HCT116 (cell line): Measurements from ENCODE around the gene HDHD3. TPM values are rescaled to one million over a fixed set of nuclear protein-coding genes. Genes with fewer than 3 reads are reported as not detected.

Experiments
- ATAC-seq: fragments of 200-7000 bp; cut with Tn5 transposase; 2 replicates; pipeline ENCODE4 v1.9.1; 2020; ENCODE audit warnings: mild to moderate bottlenecking, moderate library complexity
- BruUV-seq: library from RNA; stranded (reverse); fragments of 400-500 nt; replicated peaks from 2 replicates; lab custom pipeline; 2021; lab: Mats Ljungman, UMichigan
- CTCF ChIA-PET: fragments of 300-600 bp; sonication (Branson Sonifier 250); formaldehyde crosslinking; loops from one replicate; lab custom pipeline; 2021; ENCODE audit warnings: antibody characterized with exemption; lab: Charles Lee
- POLR2A ChIA-PET: fragments of 300-600, 350-600 bp; sonication (Branson Sonifier 250); formaldehyde crosslinking; loops from one replicate; lab custom pipeline; 2021; ENCODE audit warnings: antibody characterized with exemption; lab: Charles Lee
- RAD21 ChIA-PET, 2 experiments: fragments of 300-600 bp; sonication (Branson Sonifier 250); formaldehyde crosslinking; loops; one replicate each; lab custom pipeline; 2023; ENCODE audit warnings: low total read pairs in 2 of 2; ENCODE audit not compliant: uncharacterized antibody in 2 of 2, unreplicated experiment in 2 of 2, low non-redundant PET in 1 of 2; lab: Charles Lee
- DNase-seq: peaks from one replicate; pipeline ENCODE4 v3.0.0-alpha.2; 2010; ENCODE audit warnings: low read depth, low spot score
- H2AFZ ChIP-seq: fragments of 200-600 bp; shearing (Covaris generic), sonication (generic); 2 replicates; pipeline ENCODE4 v1.6.1; 2017; ENCODE audit warnings: low read depth, mixed run types, mixed read lengths, antibody characterized with exemption, low read length; ENCODE audit not compliant: poor library complexity, severe bottlenecking
- H3K27ac ChIP-seq: 2 replicates; pipeline ENCODE4 v1.5.1; 2012; ENCODE audit warnings: low read depth, low read length
- H3K27me3 ChIP-seq: fragments of 200-600 bp; sonication (generic); 2 replicates; pipeline ENCODE4 v1.6.1; 2016; ENCODE audit warnings: mixed run types, low read length, mixed read lengths; ENCODE audit not compliant: insufficient read depth
- H3K36me3 ChIP-seq, 2 experiments: fragments of 200-500 bp in 1 of 2; fragments of 200-600 bp in 1 of 2; sonication (Bioruptor generic) in 1 of 2; sonication (generic) in 1 of 2; 2 replicates each; pipeline versions ENCODE4 v1.5.1 to v1.6.1; 2014 to 2016; ENCODE audit warnings: low read length in 2 of 2, inconsistent platforms in 1 of 2, mixed read lengths in 1 of 2, mixed run types in 1 of 2; ENCODE audit not compliant: insufficient read depth in 2 of 2, control insufficient read depth in 1 of 2
- H3K4me1 ChIP-seq, 2 experiments: fragments of 200-600 bp in 1 of 2; sonication (generic) in 1 of 2; 2 replicates each; pipeline versions ENCODE4 v1.5.1 to v1.6.1; 2012 to 2017; ENCODE audit warnings: low read length in 2 of 2, inconsistent platforms in 1 of 2, mild to moderate bottlenecking in 1 of 2, mixed read lengths in 1 of 2, mixed run types in 1 of 2, moderate library complexity in 1 of 2; ENCODE audit not compliant: insufficient read depth in 2 of 2, control insufficient read depth in 1 of 2
- H3K4me2 ChIP-seq: fragments of 200-600 bp; sonication (generic); 2 replicates; pipeline ENCODE4 v1.6.1; 2017; ENCODE audit warnings: mixed run types, low read length, mixed read lengths
- H3K4me3 ChIP-seq, 2 experiments: fragments of 200-600 bp in 1 of 2; sonication (generic) in 1 of 2; replicated peaks in 1 of 2; 2 replicates each; pipeline ENCODE4 v1.5.1; 2011 to 2016; ENCODE audit warnings: low read length in 2 of 2, control low read depth in 1 of 2, low read depth in 1 of 2, mild to moderate bottlenecking in 1 of 2, mixed read lengths in 1 of 2, mixed run types in 1 of 2
- H3K79me2 ChIP-seq: fragments of 200-600 bp; sonication (generic); 2 replicates; pipeline ENCODE4 v1.6.1; 2017; ENCODE audit warnings: mild to moderate bottlenecking, mixed run types, low read length, moderate library complexity, mixed read lengths; ENCODE audit not compliant: insufficient read depth
- H3K9ac ChIP-seq: fragments of 200-600 bp; sonication (generic); 2 replicates; pipeline ENCODE4 v1.6.1; 2016; ENCODE audit warnings: low read length, mixed read lengths
- H3K9me2 ChIP-seq: fragments of 200-600 bp; sonication (generic), shearing (Covaris generic); 2 replicates; pipeline ENCODE4 v1.6.1; 2017; ENCODE audit warnings: mixed run types, mild to moderate bottlenecking, moderate library complexity; ENCODE audit not compliant: insufficient read depth
- H3K9me3 ChIP-seq, 2 experiments: fragments of 200-500 bp in 1 of 2; fragments of 200-600 bp in 1 of 2; sonication (Bioruptor generic) in 1 of 2; sonication (generic) in 1 of 2; 2 replicates each; pipeline ENCODE4 v1.6.1; 2014 to 2017; ENCODE audit warnings: low read length in 2 of 2, mixed read lengths in 2 of 2, inconsistent platforms in 1 of 2, low read depth in 1 of 2, mild to moderate bottlenecking in 1 of 2, mixed run types in 1 of 2, moderate library complexity in 1 of 2; ENCODE audit not compliant: control insufficient read depth in 1 of 2, insufficient read depth in 1 of 2
- H4K20me1 ChIP-seq: fragments of 200-600 bp; sonication (generic), shearing (Covaris generic); 2 replicates; pipeline ENCODE4 v1.6.1; 2017; ENCODE audit warnings: mixed run types, mild to moderate bottlenecking, moderate library complexity; ENCODE audit not compliant: insufficient read depth
- EGR1 ChIP-seq: IDR thresholded peaks from 2 replicates; pipeline ENCODE4 v1.6.1; 2012; ENCODE audit warnings: low read depth
- EZH2 ChIP-seq: fragments of 200-600 bp; sonication (generic); IDR thresholded peaks from 2 replicates; pipeline ENCODE4 v1.6.1; 2017; ENCODE audit warnings: antibody characterized with exemption, mixed run types
- SIN3A ChIP-seq: IDR thresholded peaks from 2 replicates; pipeline ENCODE4 v1.6.1; 2012; ENCODE audit warnings: low read depth
- intact Hi-C: fragments of 100-400 bp; cut with micrococcal nuclease; formaldehyde crosslinking; loops from 2 replicates; pipeline ENCODE4 v1.10.0; 2022
- total RNA-seq: library from RNA; stranded (reverse); gene quantifications from one replicate; pipeline ENCODE4 v1.2.1, GENCODE V29; 2021; ENCODE audit not compliant: unreplicated experiment
- TF ChIP-seq, protein P1 (sequence below), 3 experiments: fragments of 200-600 bp in 1 of 3; sonication (generic) in 1 of 3; IDR thresholded peaks in 2 of 3; conservative IDR thresholded peaks in 1 of 3; 2 replicates each; pipeline ENCODE4 v1.5.1; 2012 to 2017; ENCODE audit warnings: low read depth in 2 of 3, low read length in 2 of 3, antibody characterized with exemption in 1 of 3, borderline replicate concordance in 1 of 3, control low read depth in 1 of 3, mild to moderate bottlenecking in 1 of 3, mixed read lengths in 1 of 3, mixed run types in 1 of 3, moderate library complexity in 1 of 3; ENCODE audit not compliant: insufficient read depth in 1 of 3
- TF ChIP-seq, protein P2 (sequence below): IDR thresholded peaks from 2 replicates; pipeline ENCODE4 v1.6.1; 2011; ENCODE audit warnings: mild to moderate bottlenecking, low read length, moderate library complexity; ENCODE audit not compliant: insufficient replicate concordance; ENCODE audit errors: extremely low read depth

HDHD3 gene
- total RNA-seq, 1 experiment from 2014 or later, result 21.8 TPM

DNA sequence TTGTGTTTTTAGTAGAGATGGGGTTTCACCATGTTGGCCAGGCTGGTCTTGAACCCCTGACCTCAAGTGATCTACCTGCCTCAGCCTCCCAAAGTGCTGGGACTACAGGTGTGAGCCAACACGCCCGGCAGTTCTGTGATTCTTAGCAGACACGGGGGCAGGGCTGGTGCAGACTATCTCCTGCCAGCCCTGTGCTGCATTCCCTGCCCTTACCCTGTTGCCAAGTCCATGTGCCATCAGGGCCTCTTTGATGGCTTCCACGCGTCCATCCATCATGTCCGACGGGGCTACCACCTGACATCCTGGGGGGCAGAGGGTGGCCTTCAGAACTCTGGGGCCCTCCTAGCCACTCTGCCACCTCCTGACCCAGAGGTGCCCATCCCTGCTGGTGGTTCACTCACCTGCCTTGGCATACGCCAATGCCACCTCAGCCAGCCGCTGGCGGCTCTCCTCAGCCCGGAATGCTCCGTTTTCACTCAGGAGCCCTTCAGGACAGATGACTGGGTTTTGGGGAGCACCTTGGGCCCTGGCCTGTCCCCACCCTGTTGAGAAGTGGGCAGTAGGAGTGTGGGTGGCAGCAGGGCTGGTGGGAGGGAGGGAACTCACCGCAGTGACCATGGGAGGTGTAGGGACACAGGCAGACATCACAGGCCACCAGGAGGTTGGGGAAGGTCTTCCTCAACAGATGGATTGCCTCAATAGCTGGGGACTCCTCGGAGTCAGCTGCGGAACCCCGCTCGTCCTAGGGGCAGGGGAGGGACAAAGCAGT lies 13.6 kb upstream of the HDHD3 start:
- no peak overlapping the region for H3K4me2 ChIP-seq
- no peak overlapping the region for H3K9ac ChIP-seq
- H3K4me1 ChIP-seq, result no peaks in the 10 kb centered on the region
- no peak for ATAC-seq
- no peak overlapping the region for H3K4me3 ChIP-seq
- no TSS peak for BruUV-seq
- H3K27me3 ChIP-seq, result no peaks in the 10 kb centered on the region
- CTCF ChIA-PET, result no interaction called here
- H3K36me3 ChIP-seq, result peaks cover 0 to 3% of the 10 kb centered on the region in 2 experiments; a peak in 1 of 4 replicates
- no peaks in the 10 kb centered on the region for H3K9me2 ChIP-seq
- no peak overlapping the region for H3K27ac ChIP-seq
- no peak overlapping the region for H2AFZ ChIP-seq
- intact Hi-C loops, result no loop called here
- RAD21 ChIA-PET, result no interaction called here
- H3K79me2 ChIP-seq, result no peaks in the 10 kb centered on the region
- TF ChIP-seq EGR1 (no peak), SIN3A (no peak), EZH2 (no peak)
- TF ChIP-seq, protein P1, sequence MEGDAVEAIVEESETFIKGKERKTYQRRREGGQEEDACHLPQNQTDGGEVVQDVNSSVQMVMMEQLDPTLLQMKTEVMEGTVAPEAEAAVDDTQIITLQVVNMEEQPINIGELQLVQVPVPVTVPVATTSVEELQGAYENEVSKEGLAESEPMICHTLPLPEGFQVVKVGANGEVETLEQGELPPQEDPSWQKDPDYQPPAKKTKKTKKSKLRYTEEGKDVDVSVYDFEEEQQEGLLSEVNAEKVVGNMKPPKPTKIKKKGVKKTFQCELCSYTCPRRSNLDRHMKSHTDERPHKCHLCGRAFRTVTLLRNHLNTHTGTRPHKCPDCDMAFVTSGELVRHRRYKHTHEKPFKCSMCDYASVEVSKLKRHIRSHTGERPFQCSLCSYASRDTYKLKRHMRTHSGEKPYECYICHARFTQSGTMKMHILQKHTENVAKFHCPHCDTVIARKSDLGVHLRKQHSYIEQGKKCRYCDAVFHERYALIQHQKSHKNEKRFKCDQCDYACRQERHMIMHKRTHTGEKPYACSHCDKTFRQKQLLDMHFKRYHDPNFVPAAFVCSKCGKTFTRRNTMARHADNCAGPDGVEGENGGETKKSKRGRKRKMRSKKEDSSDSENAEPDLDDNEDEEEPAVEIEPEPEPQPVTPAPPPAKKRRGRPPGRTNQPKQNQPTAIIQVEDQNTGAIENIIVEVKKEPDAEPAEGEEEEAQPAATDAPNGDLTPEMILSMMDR (IDR thresholded peaks at IDR 0.05 in 2 of 3, conservative IDR thresholded peaks at IDR 0.05 in 1 of 3; ENCODE audit: borderline replicate concordance in 1 of 3, insufficient read depth in 1 of 3, low read depth in 2 of 3, low read length in 2 of 3), result no peak
- TF ChIP-seq, protein P2, sequence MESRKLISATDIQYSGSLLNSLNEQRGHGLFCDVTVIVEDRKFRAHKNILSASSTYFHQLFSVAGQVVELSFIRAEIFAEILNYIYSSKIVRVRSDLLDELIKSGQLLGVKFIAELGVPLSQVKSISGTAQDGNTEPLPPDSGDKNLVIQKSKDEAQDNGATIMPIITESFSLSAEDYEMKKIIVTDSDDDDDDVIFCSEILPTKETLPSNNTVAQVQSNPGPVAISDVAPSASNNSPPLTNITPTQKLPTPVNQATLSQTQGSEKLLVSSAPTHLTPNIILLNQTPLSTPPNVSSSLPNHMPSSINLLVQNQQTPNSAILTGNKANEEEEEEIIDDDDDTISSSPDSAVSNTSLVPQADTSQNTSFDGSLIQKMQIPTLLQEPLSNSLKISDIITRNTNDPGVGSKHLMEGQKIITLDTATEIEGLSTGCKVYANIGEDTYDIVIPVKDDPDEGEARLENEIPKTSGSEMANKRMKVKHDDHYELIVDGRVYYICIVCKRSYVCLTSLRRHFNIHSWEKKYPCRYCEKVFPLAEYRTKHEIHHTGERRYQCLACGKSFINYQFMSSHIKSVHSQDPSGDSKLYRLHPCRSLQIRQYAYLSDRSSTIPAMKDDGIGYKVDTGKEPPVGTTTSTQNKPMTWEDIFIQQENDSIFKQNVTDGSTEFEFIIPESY, result no peak
- H4K20me1 ChIP-seq, result no peaks in the 10 kb centered on the region
- POLR2A ChIA-PET, result no interaction called here
- no peaks in the 10 kb centered on the region for H3K9me3 ChIP-seq
- no peak for DNase-seq
